Stimulated activated naive B cell treated with anti-CD40 and anti-IgM and Interleukin-4, amounts not matched to agents 10 μg/mL and 1 μg/mL and 100 μg/mL, for 72 hours (primary cell): Measurements from ENCODE around the gene KNDC1.

Experiments used
- ATAC-seq, 2 donors: fragments of 150-1000 bp; cut with Tn5 transposase; replicated peaks; 2 replicates each; pipeline ENCODE4 v1.10.0; 2021; ENCODE audit warnings: moderate library complexity in 1 of 2
- DNase-seq: peaks from one replicate; pipeline ENCODE4 v3.0.0; 2021
- H3K27ac Mint-ChIP-seq: one replicate; pipeline ENCODE4 v1.8.0; 2022; ENCODE audit warnings: mild to moderate bottlenecking, mixed read lengths
- H3K27me3 Mint-ChIP-seq, 2 donors: one replicate each; pipeline ENCODE4 v1.8.0; 2022; ENCODE audit warnings: mixed read lengths in 2 of 2
- H3K36me3 Mint-ChIP-seq, 2 donors: one replicate each; pipeline ENCODE4 v1.8.0; 2022; ENCODE audit warnings: mixed read lengths in 2 of 2, mild to moderate bottlenecking in 1 of 2
- H3K4me1 Mint-ChIP-seq, 2 donors: one replicate each; pipeline ENCODE4 v1.8.0; 2022; ENCODE audit warnings: mixed read lengths in 2 of 2, mild to moderate bottlenecking in 1 of 2
- H3K4me3 Mint-ChIP-seq, 2 donors: one replicate each; pipeline ENCODE4 v1.8.0; 2022; ENCODE audit warnings: mild to moderate bottlenecking in 2 of 2, mixed read lengths in 2 of 2, moderate library complexity in 1 of 2
- H3K9me3 Mint-ChIP-seq, 2 donors: one replicate each; pipeline ENCODE4 v1.8.0; 2022; ENCODE audit warnings: mixed read lengths in 2 of 2, mild to moderate bottlenecking in 1 of 2

The KNDC1 gene

DNA sequence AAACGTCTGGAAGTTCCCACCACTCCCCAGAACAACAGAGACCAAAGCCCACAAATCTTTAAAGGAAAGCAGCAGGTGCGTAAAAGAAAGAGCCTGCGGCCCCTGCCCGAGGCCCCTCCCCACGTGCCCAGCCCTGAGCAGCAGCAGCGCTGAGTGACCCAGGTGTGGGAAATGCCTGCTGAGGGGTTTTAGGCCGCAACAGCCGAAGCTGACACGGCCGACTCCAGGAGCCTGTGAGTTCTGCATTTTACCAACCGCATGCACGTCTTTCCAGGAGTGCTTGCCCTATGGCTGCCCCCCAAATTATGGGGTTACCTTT is 1.6 kb upstream of the KNDC1 start:
- no peak overlapping the region for H3K4me3 Mint-ChIP-seq
- peaks cover 0 to 4% of the 10 kb centered on the region in 2 donors for H3K9me3 Mint-ChIP-seq
- H3K4me1 Mint-ChIP-seq: peaks cover 2 to 6% of the 10 kb centered on the region in 2 donors
- ATAC-seq (no peak), DNase-seq (no peak)
- H3K27me3 Mint-ChIP-seq: peaks cover 15 to 56% of the 10 kb centered on the region in 2 donors
- H3K27ac Mint-ChIP-seq: no peak overlapping the region
- H3K36me3 Mint-ChIP-seq: no peaks in the 10 kb centered on the region

DNA sequence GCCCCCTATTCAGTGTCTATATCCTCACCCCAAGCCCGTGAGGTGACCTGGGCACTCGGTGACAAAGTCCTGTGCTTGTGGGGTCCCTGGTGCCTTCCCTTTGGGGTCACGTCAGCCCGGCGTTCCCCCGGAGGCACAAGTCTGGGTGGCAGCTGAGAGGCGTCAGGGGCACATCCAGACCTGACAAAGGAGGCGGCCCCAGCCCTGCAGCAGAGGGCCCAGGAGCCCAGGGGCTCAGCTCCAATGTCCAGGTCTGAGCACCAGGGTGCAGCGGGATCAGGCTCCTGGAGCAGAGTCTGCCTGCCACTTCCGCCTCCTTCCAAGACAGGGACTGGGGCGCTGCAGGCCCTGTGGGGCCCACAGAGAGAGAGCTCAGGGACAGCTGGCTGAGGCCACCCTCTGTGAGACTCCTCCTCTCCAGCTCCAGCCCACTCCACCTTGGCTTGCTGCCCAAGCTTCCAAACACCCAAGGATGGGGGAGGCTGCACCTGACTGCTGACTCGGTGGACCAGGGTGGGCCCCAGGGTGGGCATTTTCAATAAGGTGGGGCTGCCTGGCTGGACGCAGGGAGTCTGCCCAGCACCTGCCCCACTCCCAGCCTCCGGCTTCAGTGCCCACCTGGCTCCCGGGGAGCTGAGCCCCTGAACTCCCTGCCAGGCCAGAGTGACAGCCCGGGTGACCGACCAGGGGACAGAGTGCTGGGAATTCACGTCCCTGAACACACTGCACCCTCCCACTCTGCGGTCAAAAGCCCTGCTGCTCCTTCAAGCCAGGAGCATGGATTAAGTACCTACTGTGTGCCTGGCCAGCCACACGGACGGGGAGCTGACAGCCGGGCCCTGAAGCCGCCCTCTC is 1.0 kb upstream of the KNDC1 start:
- H3K9me3 Mint-ChIP-seq: peaks cover 0 to 4% of the 10 kb centered on the region in 2 donors
- H3K4me1 Mint-ChIP-seq: peaks cover 2 to 6% of the 10 kb centered on the region in 2 donors
- no peak overlapping the region for H3K4me3 Mint-ChIP-seq
- H3K36me3 Mint-ChIP-seq: no peaks in the 10 kb centered on the region
- H3K27ac Mint-ChIP-seq: no peak overlapping the region
- DNase-seq (no peak), ATAC-seq (no peak)
- peaks cover 19 to 62% of the 10 kb centered on the region in 2 donors for H3K27me3 Mint-ChIP-seq

DNA sequence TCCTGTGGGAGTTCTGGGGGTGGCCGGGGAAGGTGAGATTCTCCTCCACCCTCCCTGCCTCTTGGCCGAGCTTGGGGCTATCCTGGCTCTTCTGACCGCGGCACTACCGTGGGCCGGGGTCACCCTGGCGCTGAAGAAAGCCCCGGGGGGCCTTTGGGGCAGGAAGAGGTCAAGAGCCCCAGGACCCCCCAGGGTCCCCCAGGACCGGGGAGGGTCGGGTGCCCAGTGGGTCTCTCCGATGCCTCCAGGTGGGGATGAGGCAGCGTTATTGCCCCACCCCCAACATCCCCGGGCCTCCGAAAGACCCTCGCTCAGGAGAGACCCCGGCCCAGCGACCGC is 439 bp upstream of the KNDC1 start:
- no peaks in the 10 kb centered on the region for H3K36me3 Mint-ChIP-seq
- H3K4me1 Mint-ChIP-seq: peaks cover 2 to 6% of the 10 kb centered on the region in 2 donors
- no peak overlapping the region for H3K27ac Mint-ChIP-seq
- H3K4me3 Mint-ChIP-seq: no peak overlapping the region
- ATAC-seq: no peak
- no peak for DNase-seq
- peaks cover 0 to 4% of the 10 kb centered on the region in 2 donors for H3K9me3 Mint-ChIP-seq
- H3K27me3 Mint-ChIP-seq: peaks cover 21 to 64% of the 10 kb centered on the region in 2 donors

DNA sequence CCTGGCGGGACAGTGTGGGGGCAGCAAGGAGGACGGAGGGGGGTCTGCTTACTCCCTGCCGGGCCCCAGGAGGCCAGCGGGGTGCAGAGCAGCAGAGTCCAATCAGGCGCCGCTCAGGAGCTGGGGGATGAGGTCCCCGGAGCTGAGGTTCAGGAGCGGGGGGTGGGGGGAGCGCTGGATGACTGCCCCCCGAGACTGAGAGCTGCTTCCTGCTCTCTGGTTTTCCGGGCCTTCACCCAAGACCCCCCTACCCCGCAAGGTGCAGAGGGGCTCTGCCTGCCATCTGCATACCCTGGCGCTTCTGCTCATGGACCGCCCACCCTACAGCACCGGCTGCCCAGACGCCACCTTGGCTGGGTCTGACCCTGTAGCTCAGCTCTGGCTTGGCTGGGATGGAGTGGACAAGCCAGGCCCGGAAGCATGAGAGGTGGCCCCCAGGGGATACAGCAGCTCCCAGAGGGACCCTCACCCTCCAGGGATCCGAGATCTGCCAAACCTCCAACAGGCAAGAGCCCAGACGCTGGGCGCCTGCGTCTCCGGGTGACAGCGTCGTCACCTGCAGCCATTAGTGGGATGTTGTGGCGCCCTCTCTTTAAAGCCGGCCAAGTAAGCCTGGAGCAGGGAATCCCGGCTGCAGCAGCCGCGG is 930 bp downstream of the KNDC1 start:
- ATAC-seq (no peak), DNase-seq (no peak)
- Mint-ChIP-seq H3K27ac (no peak overlapping the region), H3K36me3 (no peaks in the 10 kb centered on the region), H3K9me3 (no peaks in the 10 kb centered on the region), H3K27me3 (peaks cover 21 to 62% of the 10 kb centered on the region in 2 donors), H3K4me1 (peaks cover 2 to 6% of the 10 kb centered on the region in 2 donors), H3K4me3 (peak overlapping the region; percentile 25 to 41)

DNA sequence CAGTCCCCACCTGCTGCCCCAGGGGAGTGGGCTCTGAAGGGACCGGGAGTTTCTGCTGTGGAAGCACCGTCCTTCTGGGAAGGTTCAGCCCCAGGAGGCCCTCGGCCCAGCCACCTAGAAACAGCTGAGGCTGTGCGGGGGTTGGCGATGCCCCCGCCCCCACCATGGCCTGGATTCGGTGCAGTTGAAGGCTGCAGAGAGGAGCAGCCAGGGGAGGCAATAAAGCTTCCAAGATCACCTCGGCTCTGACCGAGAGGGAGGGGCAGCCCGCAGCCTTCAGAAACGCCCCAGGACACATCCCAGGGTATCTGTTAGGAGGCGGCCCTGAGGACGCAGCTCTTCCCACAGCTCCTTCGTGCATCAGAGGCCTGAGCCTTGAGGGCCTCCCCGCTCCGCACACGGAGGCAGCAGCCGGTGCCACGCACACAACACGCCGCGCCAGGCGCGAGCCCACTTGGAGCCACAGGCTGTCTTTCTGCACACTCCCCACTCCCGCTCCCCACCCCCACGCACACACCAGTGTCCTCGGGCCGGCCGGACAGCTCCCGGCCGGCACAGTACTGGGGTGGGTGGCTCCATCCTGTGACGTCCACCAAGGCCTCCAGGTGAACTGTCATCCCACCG is 1.6 kb downstream of the KNDC1 start:
- ATAC-seq: no peak
- no peak overlapping the region for H3K27ac Mint-ChIP-seq
- H3K4me1 Mint-ChIP-seq: peaks cover 2 to 6% of the 10 kb centered on the region in 2 donors
- H3K36me3 Mint-ChIP-seq: no peaks in the 10 kb centered on the region
- peaks cover 26 to 68% of the 10 kb centered on the region in 2 donors for H3K27me3 Mint-ChIP-seq
- DNase-seq: no peak
- peak overlapping the region in 1 of 2 donors; percentile 25 for H3K4me3 Mint-ChIP-seq
- no peaks in the 10 kb centered on the region for H3K9me3 Mint-ChIP-seq

DNA sequence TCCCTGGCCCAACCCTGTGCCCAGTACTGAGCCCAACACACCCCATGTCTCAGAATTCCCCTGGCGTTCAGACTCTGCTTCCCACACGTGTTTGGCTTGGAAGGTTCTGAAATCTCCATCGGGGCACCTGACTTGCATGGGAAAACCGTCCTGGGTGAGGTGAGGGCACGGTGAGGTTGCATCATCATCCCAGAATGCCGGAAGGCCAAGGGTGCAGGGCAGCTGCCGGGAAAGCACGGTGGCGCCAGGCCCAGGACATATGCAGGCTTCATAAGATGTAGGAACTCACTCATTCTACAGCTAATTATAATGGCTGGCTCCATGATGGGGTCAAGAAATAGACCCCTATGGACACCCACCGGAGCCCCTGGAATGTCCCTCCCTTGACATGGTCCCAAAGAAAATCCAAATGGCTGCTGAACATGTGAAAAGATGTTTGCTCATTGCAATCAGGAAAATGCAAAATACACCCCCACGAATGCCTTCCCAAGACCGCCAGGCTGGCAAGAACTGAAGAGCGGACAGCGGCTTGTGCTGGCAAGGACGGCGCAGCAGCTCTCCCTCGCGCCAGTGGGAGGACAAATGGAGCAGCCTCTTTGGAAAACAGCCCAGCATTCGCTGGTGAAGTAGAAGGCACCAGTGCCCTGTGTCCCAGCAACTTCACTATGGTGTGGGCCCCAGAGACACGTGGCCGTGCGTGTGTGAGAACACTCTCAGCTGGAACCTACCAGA is 2.3 kb downstream of the KNDC1 start:
- H3K27ac Mint-ChIP-seq: no peak overlapping the region
- DNase-seq (no peak), ATAC-seq (no peak)
- H3K36me3 Mint-ChIP-seq: no peaks in the 10 kb centered on the region
- H3K4me1 Mint-ChIP-seq: peaks cover 2 to 6% of the 10 kb centered on the region in 2 donors
- no peak overlapping the region for H3K4me3 Mint-ChIP-seq
- peaks cover 26 to 68% of the 10 kb centered on the region in 2 donors for H3K27me3 Mint-ChIP-seq
- H3K9me3 Mint-ChIP-seq: no peaks in the 10 kb centered on the region

DNA sequence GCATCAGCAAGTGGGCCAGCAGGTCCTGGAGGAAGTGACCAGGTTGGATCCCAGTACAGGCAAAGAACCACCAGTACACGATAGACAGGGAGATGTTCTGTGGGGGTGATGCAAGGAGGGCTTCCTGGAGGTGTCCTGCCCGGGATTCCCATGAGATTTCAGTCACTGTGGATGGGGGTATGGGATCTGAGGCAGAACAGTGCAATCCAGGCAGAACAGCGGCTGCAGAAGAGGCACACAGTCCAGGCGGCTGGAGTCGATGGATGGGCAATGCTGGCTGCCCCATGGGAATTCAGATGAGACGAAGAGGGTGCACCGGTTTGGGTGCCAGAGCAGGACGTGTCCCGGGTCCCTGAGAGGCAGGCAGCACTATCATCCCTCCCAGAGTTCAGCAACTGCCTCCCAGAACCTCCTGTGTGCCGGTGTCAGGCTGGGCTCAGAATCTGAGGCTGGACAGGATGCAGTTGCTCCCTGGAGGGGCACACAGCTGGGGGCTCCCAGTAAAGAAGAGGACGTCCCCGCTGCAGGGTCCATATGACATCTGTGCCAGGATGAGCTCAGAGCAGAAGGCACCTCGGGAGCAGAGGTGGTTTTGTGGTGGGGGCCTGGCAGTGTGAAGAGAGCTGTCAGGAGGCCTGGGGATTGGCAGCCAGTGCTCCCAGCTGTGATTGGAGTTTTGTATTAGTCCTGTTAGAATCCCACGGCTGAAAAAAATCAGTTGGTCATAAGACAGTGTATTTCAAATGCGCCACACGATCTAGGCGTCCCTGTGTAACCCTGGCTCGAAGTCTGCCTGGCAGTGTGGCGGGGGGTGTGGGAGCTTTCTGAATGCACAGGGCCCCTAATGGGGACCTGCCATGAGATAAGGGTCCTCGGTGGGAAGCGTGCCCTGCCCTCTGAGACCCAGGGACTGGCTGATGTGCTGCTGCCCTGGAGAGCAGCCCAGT is 3.2 kb downstream of the KNDC1 start:
- Mint-ChIP-seq H3K4me1 (peaks cover 2 to 6% of the 10 kb centered on the region in 2 donors), H3K27me3 (peaks cover 26 to 65% of the 10 kb centered on the region in 2 donors), H3K9me3 (no peaks in the 10 kb centered on the region), H3K36me3 (no peaks in the 10 kb centered on the region), H3K27ac (peak overlapping the region; percentile 53), H3K4me3 (no peak overlapping the region)
- DNase-seq (no peak), ATAC-seq (no peak)

DNA sequence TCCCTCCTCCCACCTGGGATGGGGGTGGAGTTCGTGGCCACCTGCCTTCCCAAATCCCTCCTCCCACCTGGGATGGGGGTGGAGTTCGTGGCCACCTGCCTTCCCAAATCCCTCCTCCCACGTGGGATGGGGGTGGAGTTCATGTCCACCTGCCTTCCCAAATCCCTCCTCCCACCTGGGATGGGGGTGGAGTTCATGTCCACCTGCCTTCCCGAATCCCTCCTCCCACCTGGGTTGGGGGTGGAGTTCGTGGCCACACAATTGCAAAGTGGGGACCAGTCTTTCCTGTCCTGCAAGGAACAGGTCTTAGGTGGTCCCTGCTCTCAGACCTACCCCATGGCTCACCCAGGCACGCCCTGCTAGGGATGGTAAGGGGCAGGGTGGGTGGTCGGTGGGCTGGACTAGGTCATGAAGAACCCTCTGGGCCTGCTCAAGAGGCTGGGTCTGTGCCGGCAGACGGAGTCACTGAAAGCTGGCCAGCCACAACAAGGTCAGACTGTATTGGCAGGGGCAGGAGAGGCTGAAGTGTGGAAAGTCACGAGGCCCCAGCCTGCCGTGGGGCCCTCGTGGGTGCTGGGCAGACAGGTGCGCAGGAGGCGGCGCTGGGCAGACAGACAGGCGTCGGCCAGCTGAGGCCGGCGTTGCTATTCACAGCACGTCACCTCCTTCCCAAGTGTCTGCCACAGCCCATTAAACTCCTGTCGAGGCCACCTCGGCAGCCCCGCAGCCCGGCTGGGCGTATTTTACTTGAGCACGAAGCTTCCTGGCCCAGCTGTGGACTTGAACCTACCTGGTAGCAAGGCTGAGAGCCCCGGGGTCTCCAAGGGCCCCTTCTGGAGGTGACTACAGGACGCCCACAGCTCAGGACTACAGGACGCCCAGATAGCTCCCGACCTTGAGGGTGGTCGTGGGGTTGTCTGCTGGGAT is 4.1 kb downstream of the KNDC1 start:
- no peak overlapping the region for H3K4me3 Mint-ChIP-seq
- H3K4me1 Mint-ChIP-seq: peaks cover 2 to 6% of the 10 kb centered on the region in 2 donors
- peaks cover 26 to 63% of the 10 kb centered on the region in 2 donors for H3K27me3 Mint-ChIP-seq
- ATAC-seq (no peak), DNase-seq (no peak)
- no peaks in the 10 kb centered on the region for H3K36me3 Mint-ChIP-seq
- H3K9me3 Mint-ChIP-seq: no peaks in the 10 kb centered on the region
- H3K27ac Mint-ChIP-seq: no peak overlapping the region

DNA sequence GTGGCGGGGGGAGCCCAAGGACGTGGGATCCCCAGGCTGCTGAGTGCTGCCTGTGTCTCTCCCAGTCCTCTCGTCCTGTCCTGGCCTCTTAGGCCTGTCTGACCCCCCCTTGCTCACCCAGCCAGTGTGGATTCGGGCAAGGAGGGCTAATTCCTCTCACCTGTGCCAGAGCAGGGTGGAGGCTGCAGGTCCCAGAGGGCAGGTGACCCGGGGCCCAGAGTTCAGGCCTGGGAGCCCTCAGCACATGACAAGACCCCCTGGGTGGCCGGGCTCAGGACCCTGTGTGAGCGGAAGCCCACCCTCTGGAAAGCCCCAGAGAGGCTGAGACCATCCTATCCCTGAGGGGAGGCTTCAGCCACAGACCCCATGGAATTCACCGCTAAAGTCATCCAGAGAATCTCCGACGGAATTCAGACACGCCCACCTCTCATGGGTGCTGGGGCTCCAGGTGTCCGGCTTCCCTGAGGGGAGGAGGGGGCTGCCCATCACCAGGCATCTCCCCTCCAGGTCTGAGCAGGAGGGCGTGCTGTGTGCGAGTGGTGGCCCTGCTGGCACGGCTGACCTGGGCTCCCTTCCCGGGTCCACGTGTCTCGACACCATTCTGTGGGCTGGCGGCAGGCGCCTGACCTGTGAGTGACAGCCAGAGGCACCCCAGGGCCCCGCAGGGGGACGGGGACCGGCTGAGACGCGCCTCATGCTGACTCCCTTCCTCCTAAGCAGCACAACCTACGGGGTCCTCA is 5.0 kb downstream of the KNDC1 start:
- Mint-ChIP-seq H3K27me3 (peaks cover 26 to 59% of the 10 kb centered on the region in 2 donors), H3K4me3 (no peak overlapping the region), H3K36me3 (no peaks in the 10 kb centered on the region), H3K27ac (no peak overlapping the region), H3K9me3 (peaks cover 0 to 3% of the 10 kb centered on the region in 2 donors), H3K4me1 (peaks cover 3 to 6% of the 10 kb centered on the region in 2 donors)
- ATAC-seq: no peak
- DNase-seq: no peak

DNA sequence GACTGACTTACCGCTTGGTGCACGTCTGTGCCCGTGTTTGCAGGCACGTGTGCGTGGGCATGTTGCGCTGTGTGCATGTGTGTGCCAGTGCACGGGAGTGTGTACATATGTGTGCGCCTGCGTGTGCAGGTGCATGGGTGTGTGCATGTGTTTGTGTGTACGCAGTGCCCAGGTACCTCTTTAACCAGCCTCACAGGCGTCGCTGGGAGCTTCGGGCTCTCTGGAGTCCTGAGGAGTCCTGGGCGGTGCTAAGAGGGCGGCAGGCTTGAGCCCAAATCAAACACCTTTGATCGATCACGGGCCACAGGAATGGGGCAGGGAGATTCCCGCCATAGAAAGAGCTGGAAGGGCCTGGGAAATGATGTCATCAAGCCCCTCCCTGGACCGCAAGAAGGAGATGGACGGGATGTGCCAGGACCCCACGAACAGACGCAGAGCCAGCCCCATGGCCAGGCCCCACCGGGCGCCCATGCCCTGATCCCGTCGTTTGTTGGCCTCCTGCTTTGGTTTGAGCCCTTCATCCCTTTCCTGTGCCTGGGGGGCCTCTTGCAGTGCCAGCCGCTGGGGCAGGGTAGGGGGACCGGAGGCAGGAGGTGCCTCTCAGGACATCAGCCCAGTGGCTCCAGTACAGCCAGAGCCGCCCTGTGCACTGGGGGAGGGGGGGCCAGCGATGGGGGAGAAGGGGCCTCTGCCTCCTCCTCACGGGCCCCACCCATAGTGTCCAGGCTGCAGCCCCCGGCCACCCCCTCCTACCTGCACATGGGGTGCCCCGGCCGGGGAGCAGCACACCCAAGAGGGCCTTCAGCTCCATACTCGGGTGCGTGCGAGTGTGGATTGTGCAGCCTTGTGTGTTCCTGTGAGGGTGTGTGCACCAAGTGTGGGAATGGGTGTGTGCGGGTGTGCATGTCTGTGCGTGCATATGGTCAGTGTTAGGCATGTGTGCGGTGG is 5.8 kb downstream of the KNDC1 start:
- H3K27me3 Mint-ChIP-seq: peaks cover 26 to 55% of the 10 kb centered on the region in 2 donors
- H3K36me3 Mint-ChIP-seq: no peaks in the 10 kb centered on the region
- ATAC-seq: no peak
- no peak for DNase-seq
- H3K4me3 Mint-ChIP-seq: no peak overlapping the region
- H3K27ac Mint-ChIP-seq: no peak overlapping the region
- peaks cover 0 to 3% of the 10 kb centered on the region in 2 donors for H3K9me3 Mint-ChIP-seq
- H3K4me1 Mint-ChIP-seq: peaks cover 4 to 5% of the 10 kb centered on the region in 2 donors

DNA sequence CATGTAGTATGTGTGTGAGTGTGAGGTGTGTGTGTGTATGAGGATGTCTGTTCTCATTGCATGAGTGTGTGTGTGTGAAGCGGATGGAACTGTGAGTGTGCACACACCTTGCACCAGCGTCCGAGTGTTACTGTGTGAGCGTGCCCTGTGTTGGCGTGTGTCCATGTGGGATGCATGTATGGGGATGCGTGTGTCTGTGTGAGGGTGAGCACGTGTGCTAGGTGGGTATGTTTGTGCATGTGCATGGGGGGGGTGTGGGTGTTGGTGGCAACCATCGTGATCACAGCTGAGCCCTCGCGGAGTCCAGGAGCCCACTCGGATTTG is 6.4 kb downstream of the KNDC1 start:
- Mint-ChIP-seq H3K27ac (no peak overlapping the region), H3K36me3 (no peaks in the 10 kb centered on the region), H3K4me1 (peaks cover 0 to 2% of the 10 kb centered on the region in 2 donors), H3K27me3 (peaks cover 26 to 49% of the 10 kb centered on the region in 2 donors), H3K4me3 (no peak overlapping the region), H3K9me3 (peaks cover 0 to 3% of the 10 kb centered on the region in 2 donors)
- no peak for ATAC-seq
- DNase-seq: no peak
